Posterior vena cava (tissue), 2 donors: ENCODE data around the gene PLXNA4. TPM values are rescaled to one million over a fixed set of nuclear protein-coding genes. Genes with fewer than 3 reads are reported as not detected.
"Not testable (repeated sequence)": the region's sequence is repeated elsewhere in the genome, so short reads cannot be mapped to it uniquely, and the experiment has no call there.

Experiments
- DNase-seq: peaks from one replicate; pipeline ENCODE4 v3.0.0-alpha.2; 2020; ENCODE audit warnings: low spot score
- intact Hi-C, 2 donors: fragments of 100-400 bp; cut with DNase I; formaldehyde crosslinking; loops; one replicate each; pipeline versions ENCODE4 v1.14.1 to v1.14.2; 2022 to 2023
- total RNA-seq, 2 donors: library from RNA; stranded (reverse); fragmentation: NEBNext Ultra II Directional; extraction: Animal tissue kit (Norgen Biotek cat#: 25700); gene quantifications; one replicate each; pipeline ENCODE4 v1.2.1, GENCODE V29; 2021
- donor health status: DM: yes; HTN: yes; CAD: no.
- donor health status: DM: yes; HTN: yes; CAD: no.

The PLXNA4 gene
- total RNA-seq, 2 donors from 2014 or later: 24.9 to 61.2 TPM

- peak; percentile 15 for DNase-seq
- intact Hi-C loops: no loop called here
These were observed 399.6 kb downstream of the PLXNA4 start for GRCh38 chr7:132176719-132177118.

- DNase-seq: no peak
- intact Hi-C loops: no loop called here
These were observed 405.1 kb downstream of the PLXNA4 start for GRCh38 chr7:132171130-132171576.

GRCh38 chr7:132169730-132170129 lies 406.5 kb downstream of the PLXNA4 start:
- intact Hi-C loops: loop anchor here in 1 of 2 donors (5.0 kb wide), 1 partner anchor 317 kb away; no protein-coding TSS in a partner anchor
- no peak for DNase-seq

- intact Hi-C loops: loop anchor here in 1 of 2 donors (5.0 kb wide), 1 partner anchor 316 kb away; no protein-coding TSS in a partner anchor
- DNase-seq: no peak
These were observed 408.0 kb downstream of the PLXNA4 start for GRCh38 chr7:132168239-132168638.

GRCh38 chr7:132165695-132166094 lies 410.6 kb downstream of the PLXNA4 start:
- intact Hi-C loops: loop anchor here in 1 of 2 donors (5.0 kb wide), 1 partner anchor 313 kb away; no protein-coding TSS in a partner anchor

GRCh38 chr7:132164558-132165125 lies 411.6 kb downstream of the PLXNA4 start:
- intact Hi-C loops: loop anchor here in 1 of 2 donors (5.0 kb wide), 1 partner anchor 312 kb away; no protein-coding TSS in a partner anchor
- DNase-seq: no peak

More at GRCh38 chr7:132165695-132166094, 410.6 kb downstream of the PLXNA4 start:
- DNase-seq: not testable (repeated sequence)

- no peak for DNase-seq
- intact Hi-C loops: no loop called here
These were observed 413.6 kb downstream of the PLXNA4 start for GRCh38 chr7:132162556-132163144.

- DNase-seq: no peak
- intact Hi-C loops: no loop called here
These were observed 414.3 kb downstream of the PLXNA4 start for GRCh38 chr7:132161976-132162375.

GRCh38 chr7:132161533-132161915 lies 414.7 kb downstream of the PLXNA4 start:
- DNase-seq: no peak
- intact Hi-C loops: no loop called here

GRCh38 chr7:132160611-132161532 lies 415.4 kb downstream of the PLXNA4 start:
- intact Hi-C loops: no loop called here

GRCh38 chr7:132158841-132159240 lies 417.4 kb downstream of the PLXNA4 start:
- no peak for DNase-seq
- intact Hi-C loops: no loop called here

More at GRCh38 chr7:132160611-132161532, 415.4 kb downstream of the PLXNA4 start:
- no peak for DNase-seq

- intact Hi-C loops: no loop called here
- DNase-seq: no peak
These were observed 418.1 kb downstream of the PLXNA4 start for GRCh38 chr7:132158166-132158565.

GRCh38 chr7:132155715-132156114 lies 420.6 kb downstream of the PLXNA4 start:
- intact Hi-C loops: no loop called here

GRCh38 chr7:132154695-132155471 lies 421.4 kb downstream of the PLXNA4 start:
- intact Hi-C loops: no loop called here

More at GRCh38 chr7:132155715-132156114, 420.6 kb downstream of the PLXNA4 start:
- no peak for DNase-seq

GRCh38 chr7:132154248-132154647 lies 422.0 kb downstream of the PLXNA4 start:
- intact Hi-C loops: no loop called here
- no peak for DNase-seq

More at GRCh38 chr7:132154695-132155471, 421.4 kb downstream of the PLXNA4 start:
- no peak for DNase-seq

GRCh38 chr7:132152131-132152889 lies 424.0 kb downstream of the PLXNA4 start:
- no peak for DNase-seq
- intact Hi-C loops: no loop called here

- intact Hi-C loops: no loop called here
- no peak for DNase-seq
These were observed 425.6 kb downstream of the PLXNA4 start for GRCh38 chr7:132150711-132151110.
